Activated CD4-positive, alpha-beta T cell treated with anti-CD3 and anti-CD28 coated beads for 36 hours (primary cell): Measurements from ENCODE around the gene ZNF319. TPM values are rescaled to one million over a fixed set of nuclear protein-coding genes. Genes with fewer than 3 reads are reported as not detected.
A peak's percentile ranks its signal among the peaks of the same experiment; 100 is the strongest.

ENCODE experiments used
- ATAC-seq: fragments of 200-7000 bp; cut with Tn5 transposase; one replicate; pipeline ENCODE4 v1.10.0; 2021; ENCODE audit warnings: mild to moderate bottlenecking, moderate library complexity
- CTCF ChIA-PET: fragments of 350-600 bp; sonication (Branson Sonifier 250); formaldehyde crosslinking; loops from one replicate; lab custom pipeline; 2021; ENCODE audit warnings: antibody characterized with exemption; lab: Charles Lee
- POLR2A ChIA-PET: fragments of 350-600 bp; sonication (Branson Sonifier 250); formaldehyde crosslinking; loops from one replicate; lab custom pipeline; 2021; ENCODE audit warnings: antibody characterized with exemption, inconsistent platforms; lab: Charles Lee
- DNase-seq: peaks from one replicate; pipeline ENCODE4 v3.0.0-alpha.2; 2020
- H3K27ac Mint-ChIP-seq: one replicate; pipeline ENCODE4 v1.8.0; 2021; ENCODE audit warnings: mixed read lengths
- H3K27me3 Mint-ChIP-seq: one replicate; pipeline ENCODE4 v1.8.0; 2021; ENCODE audit warnings: mixed read lengths
- H3K36me3 Mint-ChIP-seq: one replicate; pipeline ENCODE4 v1.8.0; 2021; ENCODE audit warnings: low read depth, mixed read lengths
- H3K4me1 Mint-ChIP-seq: one replicate; pipeline ENCODE4 v1.8.0; 2021; ENCODE audit warnings: mixed read lengths
- H3K4me3 Mint-ChIP-seq: one replicate; pipeline ENCODE4 v1.8.0; 2021; ENCODE audit warnings: mild to moderate bottlenecking, moderate library complexity, mixed read lengths
- H3K9me3 Mint-ChIP-seq: one replicate; pipeline ENCODE4 v1.8.0; 2021; ENCODE audit warnings: low read depth, mixed read lengths
- intact Hi-C, 2 experiments: fragments of 100-400 bp; cut with DNase I in 1 of 2; cut with micrococcal nuclease in 1 of 2; formaldehyde crosslinking; loops; one replicate each; pipeline versions ENCODE4 v1.14.2 to v1.15.1; 2022 to 2024; cut with DNase I, micrococcal nuclease
- total RNA-seq, 2 experiments: library from RNA; stranded (reverse); gene quantifications; one replicate each; pipeline ENCODE4 v1.2.3, GENCODE V29; 2021

Gene ZNF319
- total RNA-seq, 2 experiments from 2014 or later = 5.3 to 6.6 TPM

DNA sequence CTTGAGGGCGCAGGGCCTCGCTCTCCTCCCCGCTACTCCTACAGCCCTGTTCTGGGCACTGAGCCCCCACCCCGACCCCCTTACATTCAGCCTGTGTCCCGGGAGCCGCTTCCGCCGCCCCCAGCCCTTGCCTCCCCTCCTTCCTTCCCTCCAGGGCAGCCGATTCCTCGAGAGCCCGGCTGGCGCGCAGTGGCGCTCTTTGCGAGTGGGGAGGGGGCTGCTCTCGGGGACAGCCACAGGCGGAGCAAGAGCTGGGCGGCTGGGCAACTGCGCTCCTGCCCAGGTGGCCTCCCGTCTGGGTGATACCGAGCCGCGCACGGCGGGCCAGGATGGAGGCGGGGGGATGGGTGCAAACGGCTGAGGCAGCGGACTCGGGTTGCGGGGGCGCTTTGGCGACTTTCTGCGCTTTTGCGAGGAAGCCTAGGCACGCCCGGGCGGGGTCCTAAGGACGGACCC lies 26.3 kb upstream of the ZNF319 start:
- intact Hi-C loops = loop anchor here (5.0 to 10.0 kb wide), 4 partner anchors 168 to 368 kb away; partner anchors contain the start of genes CSNK2A2 (in 1 of the 2) and GINS3 (in 1 of the 2)
- ATAC-seq (no peak), DNase-seq (peak; percentile 18)
- H3K27me3 Mint-ChIP-seq = peaks cover 5% of the 10 kb centered on the region
- H3K4me3 Mint-ChIP-seq = peak overlapping the region; percentile 40
- no peaks in the 10 kb centered on the region for H3K36me3 Mint-ChIP-seq
- peaks cover 7% of the 10 kb centered on the region for H3K4me1 Mint-ChIP-seq
- ChIA-PET CTCF (interaction anchor here (0.5 to 1.6 kb wide), 3 partner anchors 16 to 398 kb away, joined by 3 to 4 read pairs (median 3); no protein-coding TSS in a partner anchor), POLR2A (no interaction called here)
- no peaks in the 10 kb centered on the region for H3K9me3 Mint-ChIP-seq
- H3K27ac Mint-ChIP-seq = no peak overlapping the region

DNA sequence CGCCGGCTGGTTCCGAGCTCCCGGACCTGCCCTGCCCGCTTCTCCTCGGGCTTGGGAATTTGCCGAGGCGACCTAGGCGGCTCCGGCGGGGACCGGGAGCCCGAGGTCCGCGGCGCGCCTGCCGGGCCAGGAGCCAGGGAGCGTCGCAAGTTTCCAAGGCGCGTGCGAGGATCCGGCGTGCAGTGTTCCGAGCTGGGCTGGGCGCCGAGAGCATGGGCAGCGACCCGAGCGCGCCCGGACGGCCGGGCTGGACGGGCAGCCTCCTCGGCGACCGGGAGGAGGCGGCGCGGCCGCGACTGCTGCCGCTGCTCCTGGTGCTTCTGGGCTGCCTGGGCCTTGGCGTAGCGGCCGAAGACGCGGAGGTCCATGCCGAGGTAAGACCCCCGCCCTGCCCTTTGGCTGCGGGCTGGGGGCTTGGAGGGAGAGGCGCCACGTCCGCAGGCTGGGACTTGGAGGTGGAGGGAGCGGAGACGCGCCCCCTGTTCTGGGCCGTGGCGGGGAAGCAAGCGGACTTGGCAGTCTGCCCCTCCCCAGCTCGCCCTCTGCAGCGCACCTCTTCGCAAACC lies 25.8 kb upstream of the ZNF319 start:
- Mint-ChIP-seq H3K4me1 (peaks cover 7% of the 10 kb centered on the region), H3K27me3 (peaks cover 5% of the 10 kb centered on the region), H3K9me3 (no peaks in the 10 kb centered on the region), H3K4me3 (peak overlapping the region; percentile 40), H3K36me3 (no peaks in the 10 kb centered on the region), H3K27ac (no peak overlapping the region)
- ATAC-seq (peak; percentile 7), DNase-seq (peak; percentile 31)
- ChIA-PET CTCF (interaction anchor here (0.7 to 1.6 kb wide), 3 partner anchors 15 to 172 kb away, joined by 3 to 4 read pairs (median 4); no protein-coding TSS in a partner anchor), POLR2A (no interaction called here)
- intact Hi-C loops = loop anchor here (5.0 to 10.0 kb wide), 4 partner anchors 169 to 369 kb away; partner anchors contain the start of genes CSNK2A2 (in 1 of the 2) and GINS3 (in 1 of the 2)

DNA sequence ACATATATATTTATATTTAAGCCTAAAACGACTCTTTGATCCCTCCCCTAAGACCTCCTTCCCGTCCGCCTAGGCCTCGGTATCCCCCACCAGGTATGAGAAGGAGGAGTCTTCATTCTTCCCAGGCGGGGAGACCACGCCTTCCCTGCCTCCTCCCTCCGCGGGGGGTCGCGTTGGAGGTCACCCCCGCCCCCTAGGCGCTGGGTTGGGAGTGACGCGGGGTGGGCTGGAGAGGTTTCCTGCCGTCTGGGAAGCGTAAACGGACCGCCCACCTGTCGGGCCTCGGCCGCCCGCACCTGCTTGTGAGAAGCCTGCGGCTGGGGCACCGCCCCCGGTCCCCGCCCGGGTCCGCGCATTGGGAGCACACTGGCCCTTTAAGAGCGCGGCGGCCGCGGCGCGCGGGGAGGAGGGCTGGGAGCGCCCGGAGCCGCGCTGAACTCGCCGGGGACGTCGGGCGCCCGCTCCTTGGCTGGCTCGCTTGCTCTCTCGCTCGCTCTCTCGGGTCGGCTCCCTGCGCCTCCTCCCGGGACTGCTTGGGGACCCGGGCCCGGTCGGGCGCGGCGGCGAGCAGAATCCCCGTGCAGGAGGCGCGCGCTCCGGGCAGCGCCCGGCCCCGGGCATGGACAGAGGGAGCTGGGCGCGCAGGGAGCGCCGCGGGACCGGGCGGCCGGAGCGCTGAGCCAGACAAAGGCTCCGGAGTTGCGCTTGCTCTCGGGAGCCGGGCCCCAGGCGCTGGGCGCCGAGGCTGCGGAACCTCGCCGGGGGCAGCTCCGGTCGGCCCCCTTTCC lies 25.1 kb upstream of the ZNF319 start, which contains the start of gene MMP15:
Gene MMP15, plus strand, starts transcription at position 404 of the 788 bp plus-strand sequence. CDS start 597 bp downstream, outside the sequence.
- Mint-ChIP-seq H3K4me3 (peak within 1 kb of the TSS; percentile 72), H3K36me3 (no peaks in the 10 kb centered on the region), H3K27me3 (peaks cover 5% of the 10 kb centered on the region), H3K4me1 (peaks cover 10% of the 10 kb centered on the region), H3K27ac (peak within 1 kb of the TSS; percentile 75), H3K9me3 (no peaks in the 10 kb centered on the region)
- CTCF ChIA-PET = interaction anchor here (0.7 to 0.8 kb wide), 2 partner anchors 15 to 173 kb away, joined by 3 to 4 read pairs; no protein-coding TSS in a partner anchor
- ATAC-seq = peak; percentile 77
- intact Hi-C loops = loop anchor here (1.0 to 10.0 kb wide), 7 partner anchors 25 to 369 kb away; partner anchors contain the start of genes CFAP20 (in 2 of the 2), CSNK2A2 (in 1 of the 2), GINS3 (in 1 of the 2) and USB1 (in 1 of the 2)
- POLR2A ChIA-PET = no interaction called here
- DNase-seq = peak; percentile 77

DNA sequence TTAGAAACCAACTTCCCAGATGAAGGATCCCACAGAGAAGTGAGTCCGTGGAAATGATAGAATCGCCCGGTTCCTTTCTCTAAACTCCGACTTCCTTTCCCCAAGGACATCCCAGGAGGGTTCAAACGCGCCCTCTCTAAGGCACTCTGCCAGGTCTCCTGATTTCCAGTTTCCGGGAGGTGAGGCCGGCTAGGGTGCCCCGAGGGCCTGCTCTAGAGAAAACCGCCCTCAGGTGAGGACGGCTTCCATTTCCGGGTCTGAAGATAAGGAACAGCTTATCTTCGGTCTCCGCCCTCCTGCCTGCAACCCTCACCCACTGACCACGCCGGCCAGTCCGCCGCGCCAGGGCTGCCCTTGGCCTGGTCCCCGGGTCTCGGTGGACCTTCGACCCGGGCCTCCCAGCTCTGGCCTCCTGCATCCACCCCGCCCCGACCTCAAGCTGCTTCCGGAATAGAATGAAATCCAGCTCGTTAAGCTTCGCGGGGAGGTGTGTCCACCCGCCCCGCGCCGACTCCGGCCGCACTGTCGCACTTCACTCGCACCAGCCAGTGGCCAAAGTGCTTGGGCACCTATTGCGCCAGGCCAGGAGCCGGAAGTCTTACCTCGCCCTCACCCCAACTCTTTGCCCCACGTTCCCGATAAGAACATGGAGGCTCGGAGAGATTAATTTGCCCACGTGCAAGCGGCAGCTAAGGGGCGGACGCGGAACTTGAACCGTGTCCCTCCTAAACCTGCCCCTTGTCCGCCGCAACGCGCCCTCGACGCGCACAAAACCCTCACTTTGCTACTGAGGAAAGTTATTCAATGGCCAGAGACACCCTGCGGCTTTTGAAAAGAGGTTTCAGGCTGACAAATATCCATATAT lies 24.2 kb upstream of the ZNF319 start:
- DNase-seq (peak; percentile 39), ATAC-seq (no peak)
- ChIA-PET POLR2A (interaction anchor here (0.6 kb wide), 1 partner anchor 105 kb away, joined by 4 read pairs; the partner anchor contains the start of gene CFAP20), CTCF (interaction anchor here (1.7 to 2.2 kb wide), 2 partner anchors 97 to 126 kb away, joined by 5 to 13 read pairs; no protein-coding TSS in a partner anchor)
- peak overlapping the region; percentile 72 for H3K4me3 Mint-ChIP-seq
- H3K27ac Mint-ChIP-seq = peak overlapping the region; percentile 75
- no peaks in the 10 kb centered on the region for H3K9me3 Mint-ChIP-seq
- H3K27me3 Mint-ChIP-seq = peaks cover 5% of the 10 kb centered on the region
- H3K4me1 Mint-ChIP-seq = peaks cover 13% of the 10 kb centered on the region
- no peaks in the 10 kb centered on the region for H3K36me3 Mint-ChIP-seq
- intact Hi-C loops = loop anchor here (1.0 to 10.0 kb wide), 7 partner anchors 24 to 370 kb away; partner anchors contain the start of genes CFAP20 (in 2 of the 2), CSNK2A2 (in 1 of the 2), GINS3 (in 1 of the 2) and USB1 (in 1 of the 2)

DNA sequence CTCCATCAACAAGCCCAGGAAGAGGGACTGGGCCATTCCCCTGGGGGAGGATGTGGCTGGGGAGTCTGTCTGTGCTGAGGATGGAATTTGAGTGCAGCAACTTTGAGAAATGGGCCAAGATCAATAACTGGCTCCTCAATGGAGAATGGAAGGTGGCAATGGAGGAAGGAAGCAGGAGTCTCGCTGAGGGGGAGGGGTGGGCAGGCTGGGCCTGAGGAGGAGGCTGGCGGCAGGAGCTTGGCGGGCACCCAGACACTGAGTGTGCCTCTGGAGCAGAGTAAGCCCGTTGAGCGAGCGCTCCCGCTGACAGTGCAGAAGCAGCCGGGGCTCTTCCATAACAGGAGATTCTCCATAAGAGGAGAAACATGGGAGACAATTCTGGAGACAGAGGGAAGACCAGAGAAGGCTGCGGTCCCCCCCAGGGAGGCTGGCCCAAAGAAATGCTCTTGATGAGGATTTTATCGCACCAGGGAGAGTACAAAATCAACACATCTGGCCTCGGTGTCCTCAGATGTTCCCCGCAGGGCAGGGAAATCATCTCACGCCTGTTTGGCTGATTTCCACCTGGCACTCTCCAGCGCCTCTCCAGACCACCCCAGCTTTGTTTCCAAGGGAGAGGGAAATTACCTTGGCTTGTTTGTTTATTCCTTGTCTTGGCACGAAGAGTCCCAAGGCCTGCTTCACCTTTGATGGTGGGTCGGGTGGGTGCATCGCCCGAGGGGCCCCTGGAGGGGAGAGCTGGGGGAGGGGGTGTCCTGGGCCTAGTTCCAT lies 22.3 kb upstream of the ZNF319 start:
- H3K27ac Mint-ChIP-seq = no peak overlapping the region
- no peaks in the 10 kb centered on the region for H3K9me3 Mint-ChIP-seq
- peaks cover 13% of the 10 kb centered on the region for H3K4me1 Mint-ChIP-seq
- H3K4me3 Mint-ChIP-seq = no peak overlapping the region
- ChIA-PET CTCF (interaction anchor here (0.7 to 2.2 kb wide), 5 partner anchors 21 to 103 kb away, joined by 3 to 13 read pairs (median 3); no protein-coding TSS in a partner anchor), POLR2A (interaction anchor here (0.6 to 1.0 kb wide), 2 partner anchors 105 to 169 kb away, joined by 3 to 4 read pairs; no protein-coding TSS in a partner anchor)
- intact Hi-C loops = loop anchor here (10.0 kb wide), 2 partner anchors 172 to 372 kb away; partner anchors contain the start of genes CSNK2A2 (in 1 of the 2) and GINS3 (in 1 of the 2)
- H3K27me3 Mint-ChIP-seq = peaks cover 4% of the 10 kb centered on the region
- peaks cover 3% of the 10 kb centered on the region for H3K36me3 Mint-ChIP-seq
- DNase-seq (no peak), ATAC-seq (no peak)

DNA sequence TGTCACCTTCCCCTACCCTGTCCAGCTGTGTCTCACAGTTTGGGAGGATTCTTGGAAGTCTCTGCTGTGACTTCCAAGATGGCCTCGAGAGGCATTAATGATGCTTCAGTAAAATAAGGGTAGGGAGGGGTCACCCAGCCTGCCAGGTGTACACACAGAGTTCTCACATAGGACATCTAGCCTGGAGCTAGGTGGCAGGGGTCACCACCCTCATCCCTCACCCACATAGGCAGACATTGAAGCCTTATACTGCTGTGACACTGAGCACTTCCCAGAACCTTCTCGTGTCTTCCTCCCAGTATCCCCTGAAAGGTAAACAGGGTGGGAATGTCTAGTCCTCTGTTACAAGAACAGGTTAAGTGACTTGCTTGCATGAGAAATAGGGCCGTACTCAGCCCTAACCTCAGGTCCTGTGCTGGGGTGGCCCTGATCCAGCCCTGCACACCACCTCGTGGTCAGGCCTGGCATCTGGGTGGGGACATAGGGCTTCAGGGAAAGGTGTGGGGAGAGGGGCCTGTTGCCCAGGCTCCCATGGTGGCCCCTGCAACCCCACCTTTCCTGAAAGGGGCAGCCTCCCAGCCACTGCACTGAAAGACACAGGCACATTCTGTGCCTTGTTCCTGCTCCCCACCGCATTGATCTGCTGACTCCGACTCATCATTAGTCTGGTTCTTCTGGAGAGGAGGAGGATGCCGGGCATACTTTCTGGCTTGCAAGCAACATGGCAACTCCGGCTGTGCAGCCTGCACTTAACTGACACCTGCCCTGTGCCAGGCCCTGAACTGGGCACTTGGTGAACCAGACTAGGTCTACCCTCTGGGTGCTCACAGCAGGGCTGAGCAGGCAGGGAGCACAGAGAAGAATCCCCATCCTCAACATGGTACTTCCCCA lies 21.4 kb upstream of the ZNF319 start:
- DNase-seq (no peak), ATAC-seq (no peak)
- Mint-ChIP-seq H3K9me3 (no peaks in the 10 kb centered on the region), H3K27ac (no peak overlapping the region), H3K4me3 (no peak overlapping the region), H3K36me3 (peaks cover 3% of the 10 kb centered on the region), H3K4me1 (peaks cover 13% of the 10 kb centered on the region), H3K27me3 (peaks cover 4% of the 10 kb centered on the region)
- CTCF ChIA-PET = interaction anchor here (0.7 to 1.1 kb wide), 2 partner anchors 20 to 100 kb away, joined by 3 read pairs; no protein-coding TSS in a partner anchor
- intact Hi-C loops = loop anchor here (2.0 to 10.0 kb wide), 4 partner anchors 173 to 373 kb away; partner anchors contain the start of genes CSNK2A2 (in 2 of the 2) and GINS3 (in 1 of the 2)
- POLR2A ChIA-PET = no interaction called here

DNA sequence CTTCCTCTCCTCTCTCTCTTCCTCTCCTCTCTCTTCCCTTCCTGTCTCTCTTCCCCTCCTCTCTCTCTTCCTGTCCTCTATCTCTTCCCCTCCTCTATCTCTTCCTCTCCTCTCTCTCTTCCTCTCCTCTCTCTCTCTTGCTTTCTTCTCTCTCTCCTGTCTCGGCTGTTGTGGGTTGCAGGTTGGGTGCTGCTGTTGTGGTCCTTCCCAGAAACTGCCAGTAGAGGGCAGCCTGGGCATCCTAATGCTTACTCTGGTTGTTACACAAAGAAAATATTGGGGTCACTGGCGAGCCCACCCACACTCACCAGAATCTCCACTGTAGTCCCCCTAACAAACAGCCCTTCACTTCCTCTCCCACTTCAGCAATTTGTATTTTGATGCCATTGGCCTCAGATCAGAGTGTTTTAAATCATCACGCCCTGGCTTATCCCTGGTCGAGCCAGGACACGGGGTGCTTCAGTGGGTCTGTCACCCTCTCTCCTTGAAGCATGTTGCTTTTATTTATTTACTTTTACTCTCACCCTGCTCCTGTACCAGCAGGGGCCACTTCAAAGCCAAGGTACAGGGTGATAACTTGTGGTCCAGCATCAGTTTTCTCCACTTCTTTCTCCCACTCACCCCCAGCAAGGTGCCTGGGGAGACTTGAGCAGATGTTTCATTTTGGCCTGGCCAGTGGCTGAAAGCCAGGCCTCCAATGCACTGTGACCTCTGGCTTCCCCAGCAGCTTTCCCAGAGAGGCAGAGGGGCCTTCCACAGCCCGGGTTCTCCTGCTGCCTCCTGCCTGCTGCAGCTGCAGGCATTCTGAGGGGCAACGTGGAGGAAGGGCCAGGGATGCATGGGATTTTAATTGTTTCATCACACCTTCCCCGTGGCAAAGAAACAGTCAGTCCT lies 20.4 kb upstream of the ZNF319 start:
- Mint-ChIP-seq H3K27me3 (peaks cover 4% of the 10 kb centered on the region), H3K4me1 (peaks cover 13% of the 10 kb centered on the region), H3K36me3 (peaks cover 3% of the 10 kb centered on the region), H3K27ac (peak overlapping the region; percentile 26), H3K9me3 (no peaks in the 10 kb centered on the region), H3K4me3 (no peak overlapping the region)
- intact Hi-C loops = loop anchor here (1.0 to 10.0 kb wide), 6 partner anchors 105 to 374 kb away; partner anchors contain the start of genes CSNK2A2 (in 2 of the 2) and GINS3 (in 1 of the 2)
- DNase-seq (peak; percentile 79), ATAC-seq (peak; percentile 62)
- ChIA-PET CTCF (interaction anchor here (0.7 kb wide), 1 partner anchor 101 kb away, joined by 3 read pairs; no protein-coding TSS in a partner anchor), POLR2A (no interaction called here)

DNA sequence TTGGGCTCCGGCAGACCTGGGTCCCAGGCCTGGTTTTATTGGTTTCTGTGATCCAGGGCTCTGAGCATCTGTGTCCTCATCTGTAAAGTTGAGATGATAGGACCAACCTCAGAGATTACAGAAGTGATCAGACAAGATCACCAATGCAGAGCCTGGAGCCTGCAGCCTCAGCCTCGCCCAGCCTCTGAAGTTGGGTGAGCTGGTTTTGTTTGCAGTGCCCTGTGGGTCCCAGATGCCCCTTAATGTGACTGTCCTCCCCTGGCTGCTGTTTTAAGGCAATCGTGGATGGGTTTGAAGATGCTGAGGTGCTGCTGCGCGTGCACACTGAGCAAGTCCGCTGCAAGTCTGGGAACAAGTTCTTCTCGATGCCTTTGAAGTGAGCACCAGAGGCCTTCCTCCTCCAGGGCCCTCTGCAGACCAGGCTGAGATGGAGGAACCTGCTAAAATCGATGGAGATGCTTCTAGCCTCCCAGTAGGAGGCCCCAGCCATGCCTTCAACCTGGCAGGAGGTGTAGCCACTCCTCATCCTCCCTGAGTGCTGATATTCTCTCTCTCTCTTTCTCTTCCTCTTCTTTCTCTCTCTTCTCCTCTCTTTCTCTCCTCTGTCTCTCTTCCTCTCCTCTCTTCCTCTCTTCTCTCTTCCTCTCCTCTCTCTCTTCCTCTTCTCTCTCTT lies 19.5 kb upstream of the ZNF319 start:
- POLR2A ChIA-PET = no interaction called here

More for the DNA sequence above, 19.5 kb upstream of the ZNF319 start:
- no peak overlapping the region for H3K4me3 Mint-ChIP-seq
- ATAC-seq (no peak), DNase-seq (no peak)
- H3K9me3 Mint-ChIP-seq = no peaks in the 10 kb centered on the region
- H3K27me3 Mint-ChIP-seq = peaks cover 3% of the 10 kb centered on the region
- CTCF ChIA-PET = interaction anchor here (0.6 to 1.1 kb wide), 4 partner anchors 9 to 107 kb away, joined by 3 to 4 read pairs (median 3); no protein-coding TSS in a partner anchor
- H3K4me1 Mint-ChIP-seq = peaks cover 12% of the 10 kb centered on the region
- intact Hi-C loops = loop anchor here (1.0 to 10.0 kb wide), 6 partner anchors 106 to 375 kb away; partner anchors contain the start of genes CSNK2A2 (in 2 of the 2) and GINS3 (in 1 of the 2)
- no peak overlapping the region for H3K27ac Mint-ChIP-seq
- peaks cover 3% of the 10 kb centered on the region for H3K36me3 Mint-ChIP-seq
